K562 (cell line): Measurements from ENCODE around the gene KAZN. TPM values are rescaled to one million over a fixed set of nuclear protein-coding genes. Genes with fewer than 3 reads are reported as not detected.
A peak's percentile ranks its signal among the peaks of the same experiment; 100 is the strongest.

Experiments
- ATAC-seq: fragments of 200-7000 bp; cut with Tn5 transposase; 3 replicates; pipeline ENCODE4 v1.9.1; 2020; ENCODE audit warnings: moderate library complexity
- BruUV-seq: library from RNA; stranded (reverse); fragments of 400-500 nt; replicated peaks from 2 replicates; lab custom pipeline; 2021; lab: Mats Ljungman, UMichigan
- CTCF ChIA-PET: fragments of 300-600 bp; formaldehyde crosslinking; extraction: SDS; loops from one replicate; lab custom pipeline; 2021; ENCODE audit warnings: low intra/inter-chr PET ratio; lab: Yijun Ruan, JAX
- POLR2A ChIA-PET: fragments of 300-600, 350-650 bp; sonication (Branson Sonifier 250); formaldehyde crosslinking; extraction: SDS; loops from one replicate; lab custom pipeline; 2021; ENCODE audit warnings: antibody characterized with exemption, inconsistent platforms; lab: Yijun Ruan, JAX
- DNase-seq, 4 experiments: peaks; one replicate each; pipeline versions ENCODE4 v3.0.0 to v3.0.0-alpha.2; 2011 to 2018; ENCODE audit warnings: low spot score in 3 of 4, mixed read lengths in 3 of 4; ENCODE audit errors: extremely low read depth in 1 of 4
- FAIRE-seq: peaks from 2 replicates; lab custom pipeline; 2011; peaks lifted over from hg19 to GRCh38; lab: Jason Lieb, UNC
- H2AFZ ChIP-seq: 2 replicates; pipeline ENCODE4 v1.6.0; 2011; ENCODE audit warnings: low read depth, low read length, control low read depth, inconsistent platforms
- H3K27ac ChIP-seq: fragments of 200-600 bp; 3 replicates; pipeline ENCODE4 v1.8.0; 2011; ENCODE audit warnings: low read depth, mild to moderate bottlenecking, control low read depth, inconsistent platforms, low read length, moderate library complexity, mixed read lengths; ENCODE audit errors: extremely low read depth
- H3K27me3 ChIP-seq, 2 experiments: fragments of 300-600 bp in 1 of 2; 2 replicates in 1 of 2; 3 replicates in 1 of 2; pipeline versions ENCODE4 v1.6.0 to v1.8.0; 2011; ENCODE audit warnings: inconsistent platforms in 2 of 2, low read length in 2 of 2, mild to moderate bottlenecking in 1 of 2, mixed read lengths in 1 of 2, moderate library complexity in 1 of 2; ENCODE audit not compliant: control insufficient read depth in 2 of 2, insufficient read depth in 2 of 2
- H3K36me3 ChIP-seq: fragments of 300-600 bp; 3 replicates; pipeline ENCODE4 v1.8.0; 2011; ENCODE audit warnings: mild to moderate bottlenecking, low read length, inconsistent platforms; ENCODE audit not compliant: control insufficient read depth, insufficient read depth
- H3K4me1 ChIP-seq, 2 experiments: fragments of 200-600 bp in 1 of 2; replicated peaks in 1 of 2; 2 replicates in 1 of 2; 3 replicates in 1 of 2; pipeline versions ENCODE4 v1.5.1 to v1.8.0; 2011; ENCODE audit warnings: inconsistent platforms in 2 of 2, low read length in 2 of 2, mild to moderate bottlenecking in 1 of 2, mixed read lengths in 1 of 2, moderate library complexity in 1 of 2; ENCODE audit not compliant: control insufficient read depth in 2 of 2, insufficient read depth in 2 of 2
- H3K4me2 ChIP-seq: 2 replicates; pipeline ENCODE4 v1.6.1; 2011; ENCODE audit warnings: low read length, control low read depth, inconsistent platforms, mixed read lengths; ENCODE audit not compliant: insufficient read depth
- H3K4me3 ChIP-seq: fragments of 200-600 bp; sonication (generic), shearing (Covaris generic); 2 replicates; pipeline ENCODE4 v1.5.1; 2016; ENCODE audit warnings: control low read depth, inconsistent platforms
- H3K79me2 ChIP-seq: fragments of 200-600 bp; 3 replicates; pipeline ENCODE4 v1.8.0; 2011; ENCODE audit warnings: low read length, inconsistent platforms; ENCODE audit not compliant: control insufficient read depth, insufficient read depth
- H3K9ac ChIP-seq, 2 experiments: 2 replicates each; pipeline versions ENCODE4 v1.6.0 to v1.6.1; 2011; ENCODE audit warnings: low read depth in 2 of 2, low read length in 2 of 2, control low read depth in 1 of 2, inconsistent platforms in 1 of 2, mild to moderate bottlenecking in 1 of 2, mixed read lengths in 1 of 2; ENCODE audit not compliant: insufficient read depth in 1 of 2
- H3K9me1 ChIP-seq: one replicate; pipeline ENCODE4 v1.6.0; 2011; ENCODE audit warnings: inconsistent platforms, mild to moderate bottlenecking, low read length, moderate library complexity; ENCODE audit not compliant: control insufficient read depth, insufficient read depth
- H3K9me3 ChIP-seq: replicated peaks from 2 replicates; pipeline ENCODE4 v1.5.1; 2011; ENCODE audit warnings: low read depth, low read length, inconsistent platforms; ENCODE audit not compliant: control insufficient read depth, insufficient read depth
- H4K20me1 ChIP-seq: replicated peaks from 2 replicates; pipeline ENCODE4 v1.6.1; 2011; ENCODE audit warnings: low read length, inconsistent platforms, mixed read lengths; ENCODE audit not compliant: control insufficient read depth, insufficient read depth
- ADNP ChIP-seq: fragments of 200-800 bp; sonication (Bioruptor generic); IDR thresholded peaks from 2 replicates; pipeline ENCODE4 v1.6.1; 2016; ENCODE audit warnings: missing genetic modification characterization, missing compliant biosample characterization
- BRD4 ChIP-seq: fragments of 200-600 bp; sonication (generic); IDR thresholded peaks from 2 replicates; pipeline ENCODE4 v1.6.1; 2017; ENCODE audit warnings: inconsistent platforms
- CBX1 ChIP-seq: sonication (generic); IDR thresholded peaks from 2 replicates; pipeline ENCODE4 v1.6.1; 2016; ENCODE audit warnings: antibody characterized with exemption, low read depth, mild to moderate bottlenecking
- CC2D1A ChIP-seq: fragments of 450-650 bp; IDR thresholded peaks from 2 replicates; pipeline ENCODE4 v1.6.1; 2017; ENCODE audit warnings: mild to moderate bottlenecking
- CREM ChIP-seq: IDR thresholded peaks from 2 replicates; pipeline ENCODE4 v1.6.1; 2014; ENCODE audit warnings: antibody characterized with exemption, low read depth
- GATAD2A ChIP-seq: fragments of 450-650 bp; IDR thresholded peaks from 2 replicates; pipeline ENCODE4 v1.6.1; 2017
- HIVEP1 ChIP-seq: fragments of 250-450 bp; sonication (Bioruptor Pico); IDR thresholded peaks from 2 replicates; pipeline ENCODE4 v1.4.0; 2020; ENCODE audit warnings: mild to moderate bottlenecking
- HNRNPH1 ChIP-seq: fragments of 200-400 bp; formaldehyde crosslinking; optimal IDR thresholded peaks from 2 replicates; pipeline ENCODE3; 2017; ENCODE audit warnings: low read depth, mild to moderate bottlenecking, low read length, moderate library complexity
- HNRNPK ChIP-seq: fragments of 200-400 bp; formaldehyde crosslinking; IDR thresholded peaks from one replicate; pipeline ENCODE4 v1.6.1; 2018; ENCODE audit warnings: mild to moderate bottlenecking, low read depth, low read length; ENCODE audit not compliant: poor library complexity, severe bottlenecking
- MCM5 ChIP-seq: fragments of 450-650 bp; IDR thresholded peaks from 2 replicates; pipeline ENCODE4 v1.6.1; 2016; ENCODE audit warnings: low read depth
- MED1 ChIP-seq: sonication (generic); formaldehyde crosslinking; IDR thresholded peaks from 2 replicates; pipeline ENCODE4 v1.8.1; 2023; ENCODE audit warnings: missing genetic modification reagents, borderline replicate concordance
- NELFE ChIP-seq: IDR thresholded peaks from 2 replicates; pipeline ENCODE4 v1.6.1; 2011; ENCODE audit warnings: mild to moderate bottlenecking; ENCODE audit not compliant: insufficient read depth, insufficient read length
- NFE2 ChIP-seq: IDR thresholded peaks from 2 replicates; pipeline ENCODE4 v1.6.1; 2014; ENCODE audit warnings: antibody characterized with exemption, low read depth
- NR2C1 ChIP-seq, 2 experiments: fragments of 450-650 bp; IDR thresholded peaks; 2 replicates each; pipeline ENCODE4 v1.6.1; 2017; ENCODE audit warnings: mild to moderate bottlenecking in 2 of 2, antibody characterized with exemption in 1 of 2, inconsistent platforms in 1 of 2, missing compliant biosample characterization in 1 of 2, missing genetic modification characterization in 1 of 2
- SNRNP70 ChIP-seq: fragments of 200-400 bp; formaldehyde crosslinking; optimal IDR thresholded peaks from 2 replicates; pipeline ENCODE3; 2017; ENCODE audit warnings: low read depth, low read length
- SP2 ChIP-seq: IDR thresholded peaks from 2 replicates; pipeline ENCODE4 v1.6.1; 2011; ENCODE audit warnings: mild to moderate bottlenecking, low read depth, low read length, moderate library complexity; ENCODE audit not compliant: poor library complexity, severe bottlenecking; ENCODE audit errors: extremely low read depth
- THAP7 ChIP-seq: fragments of 250-450 bp; sonication (Bioruptor Pico); IDR thresholded peaks from 2 replicates; pipeline ENCODE4 v1.5.0; 2021
- ZNF212 ChIP-seq: fragments of 450-650 bp; formaldehyde crosslinking; IDR thresholded peaks from 2 replicates; pipeline ENCODE4 v1.4.0; 2020; ENCODE audit warnings: mild to moderate bottlenecking
- WGBS: fragments of 100-300 bp; shearing (Covaris generic); methylation state at CpG from one replicate; pipeline ENCODE4 v1.1.6; 2016; ENCODE audit warnings: low coverage, mixed read lengths; ENCODE audit not compliant: insufficient coverage; ENCODE audit errors: missing lambda C conversion rate; 5-methylcytosine and 5-hydroxymethylcytosine counted together
- in situ Hi-C: fragments of 300-500 bp; cut with MboI; formaldehyde crosslinking; loops from 4 replicates; pipeline ENCODE4 v1.15.0; 2018; ENCODE audit warnings: inconsistent platforms, mixed read lengths
- intact Hi-C: fragments of 100-400 bp; cut with micrococcal nuclease; formaldehyde crosslinking; loops from 2 replicates; pipeline ENCODE4 v1.14.2; 2022
- polyA plus RNA-seq, 8 experiments: library from polyadenylated mRNA; depleted of rRNA in 4 of 8; stranded (reverse) in 5 of 8; unstranded in 3 of 8; fragments of >200 nt; fragmentation: Nextera tagmentation in 2 of 8; fragmentation: Illumina TruSeq in 1 of 8; extraction: Ambion mirVana in 2 of 8; extraction: Trizol in 1 of 8; gene quantifications; 2 replicates each; pipeline versions ENCODE4 v1.2.1 to v1.2.3, GENCODE V29; 2011 to 2014; ENCODE audit warnings: inconsistent platforms in 1 of 8, missing spikeins in 1 of 8
- total RNA-seq, 7 experiments: library from RNA; depleted of rRNA in 6 of 7; stranded (reverse); fragments of >200 nt in 6 of 7; fragmentation: Illumina TruSeq in 2 of 7; extraction: Trizol in 2 of 7; gene quantifications; 2 replicates each; pipeline versions ENCODE4 v1.2.1 to v1.2.3, GENCODE V29; 2011 to 2021; ENCODE audit warnings: low replicate concordance in 1 of 7

KAZN gene
- total and polyA plus RNA-seq, 9 of the 15 experiments (the other 6 are each of a cell fraction or from before 2014, with no cell fraction given): 2.1 to 21.6 (median 5.4) TPM

DNA sequence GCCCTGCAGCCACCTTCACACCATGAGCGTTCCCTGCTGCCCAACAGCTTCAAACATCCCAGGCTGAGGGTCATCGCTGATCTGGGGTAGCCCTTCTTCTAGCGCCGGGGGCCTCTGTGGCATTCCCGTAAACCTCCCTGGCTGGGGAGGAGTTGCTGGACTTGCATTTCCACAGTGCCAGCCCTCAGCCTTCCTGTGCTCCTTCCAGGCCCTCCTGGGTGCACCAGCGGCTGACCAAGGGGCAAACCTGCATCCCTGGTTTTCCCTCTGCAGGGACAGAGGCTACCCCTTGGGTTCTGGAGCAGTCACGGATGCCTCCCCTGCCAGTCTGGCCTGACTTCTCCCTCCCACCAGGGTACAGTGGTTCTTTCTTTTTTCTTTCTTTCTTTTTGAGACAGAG is 336.4 kb downstream of the KAZN start:
- WGBS: 89% methylated on average over 7 of the region's 7 CpGs
- POLR2A ChIA-PET: no interaction called here
- H3K9me1 ChIP-seq: peaks cover 5% of the 10 kb centered on the region
- in situ Hi-C loops (loop anchor here (5.0 kb wide), 1 partner anchor 87 kb away; no protein-coding TSS in a partner anchor), intact Hi-C loops (no loop called here)
- peak overlapping the region in 1 of 2 experiments; percentile 37; a peak in 1 of 4 replicates for H3K9ac ChIP-seq
- H3K36me3 ChIP-seq: peaks cover 9% of the 10 kb centered on the region; the same call in 1 of the 3 replicates
- no peak for ATAC-seq
- FAIRE-seq: no peak
- no peak overlapping the region for H3K4me2 ChIP-seq
- H3K9me3 ChIP-seq: no peaks in the 10 kb centered on the region
- peaks cover 12 to 38% of the 10 kb centered on the region in 2 experiments; a peak in 4 of 5 replicates for H3K4me1 ChIP-seq
- DNase-seq: no peak
- no TSS peak for BruUV-seq
- CTCF ChIA-PET: no interaction called here
- no peak overlapping the region for H2AFZ ChIP-seq
- peaks cover 40% of the 10 kb centered on the region for H3K79me2 ChIP-seq
- no peaks in the 10 kb centered on the region for H3K27me3 ChIP-seq
- H3K27ac ChIP-seq: no peak overlapping the region
- no peak overlapping the region for H3K4me3 ChIP-seq
- no peaks in the 10 kb centered on the region; the same call in 1 of the 2 replicates for H4K20me1 ChIP-seq
- TF ChIP-seq CREM: no peak
- no peak for TF ChIP-seq THAP7 (CRISPR knock-in tag)
- TF ChIP-seq HNRNPK: no peak
- no peak for TF ChIP-seq HNRNPH1
- no peak for TF ChIP-seq ADNP
- TF ChIP-seq CBX1: no peak
- TF ChIP-seq HIVEP1: no peak
- no peak for TF ChIP-seq ZNF212
- TF ChIP-seq NR2C1 (IDR thresholded peaks at IDR 0.05): no peak
- no peak for TF ChIP-seq NR2C1 (tag; IDR thresholded peaks at IDR 0.05)
- no peak for TF ChIP-seq GATAD2A
- TF ChIP-seq CC2D1A: no peak
- TF ChIP-seq SNRNP70: no peak
- TF ChIP-seq SP2: no peak
- no peak for TF ChIP-seq BRD4
- TF ChIP-seq MED1: no peak
- no peak for TF ChIP-seq NFE2
- TF ChIP-seq NELFE: no peak
- TF ChIP-seq MCM5: no peak
